DND-41 (cell line): ENCODE data around the gene OR7D4.

Source experiments
- ATAC-seq: fragments of 200-7000 bp; cut with Tn5 transposase; 3 replicates; pipeline ENCODE4 v1.9.1; 2021; ENCODE audit warnings: low read depth; ENCODE audit not compliant: insufficient read depth
- DNase-seq: peaks from one replicate; pipeline ENCODE4 v3.0.0-alpha.2; 2020
- H2AFZ ChIP-seq: 2 replicates; pipeline ENCODE4 v1.6.0; 2012; ENCODE audit warnings: low read depth, low read length
- H3K27ac ChIP-seq: 2 replicates; pipeline ENCODE4 v1.5.1; 2012; ENCODE audit warnings: low read length, inconsistent platforms
- H3K27me3 ChIP-seq: fragments of 200-600 bp; sonication (generic); 2 replicates; pipeline ENCODE4 v1.6.0; 2012; ENCODE audit warnings: low read length, mild to moderate bottlenecking, inconsistent platforms; ENCODE audit not compliant: insufficient read depth, poor library complexity
- H3K36me3 ChIP-seq: 2 replicates; pipeline ENCODE4 v1.5.1; 2012; ENCODE audit warnings: low read length, inconsistent platforms; ENCODE audit not compliant: insufficient read depth
- H3K4me1 ChIP-seq: 2 replicates; pipeline ENCODE4 v1.5.1; 2012; ENCODE audit warnings: mild to moderate bottlenecking, low read length; ENCODE audit not compliant: insufficient read depth
- H3K4me2 ChIP-seq: 2 replicates; pipeline ENCODE4 v1.6.0; 2012; ENCODE audit warnings: mild to moderate bottlenecking, moderate library complexity, low read length, inconsistent platforms; ENCODE audit not compliant: insufficient read depth
- H3K4me3 ChIP-seq, 2 experiments: fragments of 200-600 bp in 1 of 2; shearing (Covaris generic) in 1 of 2; 2 replicates each; pipeline ENCODE4 v1.5.1; 2012 to 2016; ENCODE audit warnings: inconsistent platforms in 2 of 2, low read length in 2 of 2, mild to moderate bottlenecking in 2 of 2, low read depth in 1 of 2, moderate library complexity in 1 of 2
- H3K79me2 ChIP-seq: 2 replicates; pipeline ENCODE4 v1.6.0; 2012; ENCODE audit warnings: low read length, inconsistent platforms; ENCODE audit not compliant: insufficient read depth
- H3K9ac ChIP-seq: 2 replicates; pipeline ENCODE4 v1.6.0; 2012; ENCODE audit warnings: low read depth, mild to moderate bottlenecking, inconsistent platforms, low read length, moderate library complexity
- H3K9me3 ChIP-seq: 2 replicates; pipeline ENCODE4 v1.5.1; 2012; ENCODE audit warnings: low read length, moderate library complexity, mild to moderate bottlenecking, inconsistent platforms; ENCODE audit not compliant: insufficient read depth, severe bottlenecking
- H4K20me1 ChIP-seq: 2 replicates; pipeline ENCODE4 v1.6.0; 2012; ENCODE audit warnings: low read length; ENCODE audit not compliant: insufficient read depth
- CTCF ChIP-seq: IDR thresholded peaks from 2 replicates; pipeline ENCODE4 v1.5.1; 2012; ENCODE audit warnings: borderline replicate concordance, low read length, moderate library complexity, mild to moderate bottlenecking; ENCODE audit not compliant: poor library complexity, severe bottlenecking; ENCODE audit errors: extremely low read depth
- EZH2 ChIP-seq: IDR thresholded peaks from 3 replicates; pipeline ENCODE4 v1.6.1; 2012; ENCODE audit warnings: borderline replicate concordance, low read depth, mild to moderate bottlenecking, moderate library complexity, low read length, inconsistent platforms; ENCODE audit not compliant: severe bottlenecking

OR7D4 gene

DNA sequence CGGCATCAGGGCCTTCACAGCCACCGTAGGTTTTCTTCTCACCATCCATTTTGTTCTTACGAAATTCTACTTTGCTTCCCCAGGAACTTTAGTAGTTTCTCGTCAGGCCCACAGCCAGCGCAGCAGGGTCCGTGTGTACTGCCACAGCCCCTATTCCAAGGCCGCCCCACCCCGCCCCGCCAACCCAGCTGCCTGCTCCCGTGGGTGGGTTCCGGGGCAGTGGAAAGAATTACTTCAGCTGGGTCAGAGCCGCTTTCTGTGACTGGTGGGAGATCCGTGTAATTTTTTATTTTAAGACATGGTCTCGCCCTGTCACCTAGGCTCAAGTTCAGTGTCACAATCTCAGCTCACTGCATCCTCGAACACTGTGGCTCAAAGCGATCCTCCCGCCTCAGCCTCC lies 36.4 kb downstream of the OR7D4 start:
- no peak overlapping the region for H3K9ac ChIP-seq
- no peak overlapping the region for H3K4me3 ChIP-seq
- no peaks in the 10 kb centered on the region for H3K79me2 ChIP-seq
- no peaks in the 10 kb centered on the region for H3K27me3 ChIP-seq
- H3K27ac ChIP-seq, result no peak overlapping the region
- H4K20me1 ChIP-seq, result no peaks in the 10 kb centered on the region
- no peaks in the 10 kb centered on the region for H3K4me1 ChIP-seq
- no peak overlapping the region for H2AFZ ChIP-seq
- no peak for TF ChIP-seq EZH2
- TF ChIP-seq CTCF, result no peak
- H3K36me3 ChIP-seq, result no peaks in the 10 kb centered on the region
- H3K4me2 ChIP-seq, result no peak overlapping the region
- DNase-seq, result no peak
- no peak for ATAC-seq
- no peaks in the 10 kb centered on the region for H3K9me3 ChIP-seq

- Histone ChIP-seq H3K9me3 (no peaks in the 10 kb centered on the region), H3K79me2 (no peaks in the 10 kb centered on the region), H3K36me3 (no peaks in the 10 kb centered on the region), H3K4me1 (no peaks in the 10 kb centered on the region), H2AFZ (no peak within 1 kb of the TSS), H4K20me1 (no peaks in the 10 kb centered on the region), H3K27ac (no peak within 1 kb of the TSS), H3K4me2 (no peak within 1 kb of the TSS), H3K4me3 (no peak within 1 kb of the TSS), H3K27me3 (no peaks in the 10 kb centered on the region), H3K9ac (no peak within 1 kb of the TSS)
- DNase-seq (no peak), ATAC-seq (no peak)
- no peak for TF ChIP-seq CTCF
- no peak for TF ChIP-seq EZH2
Measured at GRCh38 chr19:9178901-9179300, 40.5 kb downstream of the OR7D4 start, which contains the start of gene OR7D2. TSS of gene OR7D2 (plus strand) at chr19:9178979. CDS start at chr19:9185782, 6,803 bp downstream.

DNA sequence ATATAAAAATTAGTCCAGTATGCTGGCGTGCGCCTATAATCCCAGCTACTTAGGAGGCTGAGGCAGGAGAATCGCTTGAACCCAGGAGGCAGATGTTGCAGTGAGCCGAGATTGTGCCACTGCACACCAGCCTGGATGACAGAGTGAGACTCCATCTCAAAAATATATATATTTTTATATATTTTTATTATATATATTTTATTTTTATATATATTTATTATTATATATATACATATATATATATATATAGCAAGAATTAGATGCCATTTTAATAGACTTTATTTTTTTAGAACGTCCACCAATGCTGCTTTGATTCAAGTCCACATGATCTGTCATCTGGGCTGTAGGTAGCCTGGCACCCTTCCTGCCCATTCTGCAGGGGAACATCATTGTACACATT lies 44.1 kb downstream of the OR7D4 start:
- H3K4me1 ChIP-seq, result no peaks in the 10 kb centered on the region
- H3K27ac ChIP-seq, result no peak overlapping the region
- H3K4me2 ChIP-seq, result no peak overlapping the region
- no peaks in the 10 kb centered on the region for H3K27me3 ChIP-seq
- no peak for DNase-seq
- H3K4me3 ChIP-seq, result no peak overlapping the region
- no peaks in the 10 kb centered on the region for H3K36me3 ChIP-seq
- H3K9ac ChIP-seq, result no peak overlapping the region
- H3K79me2 ChIP-seq, result no peaks in the 10 kb centered on the region
- no peak for TF ChIP-seq CTCF
- TF ChIP-seq EZH2, result no peak
- no peaks in the 10 kb centered on the region for H4K20me1 ChIP-seq
- H3K9me3 ChIP-seq, result no peaks in the 10 kb centered on the region
- ATAC-seq, result no peak
- no peak overlapping the region for H2AFZ ChIP-seq
